Activated T-cell treated with anti-CD3 and anti-CD28 coated beads, Interleukin-2, amount 50 U/mL, for 24 hours (primary cell): ENCODE measurements around the gene MMP11.
A peak's percentile ranks its signal among the peaks of the same experiment; 100 is the strongest.

ENCODE experiments used
- DNase-seq: peaks from one replicate; pipeline ENCODE4 v3.0.0-alpha.2; 2020
- H3K27ac Mint-ChIP-seq: 2 replicates; pipeline ENCODE4 v1.8.0; 2020; ENCODE audit warnings: mild to moderate bottlenecking, mixed read lengths
- H3K27me3 Mint-ChIP-seq: 2 replicates; pipeline ENCODE4 v1.8.0; 2020; ENCODE audit warnings: mixed read lengths
- H3K36me3 Mint-ChIP-seq: 2 replicates; pipeline ENCODE4 v1.8.0; 2020; ENCODE audit warnings: low read depth, mixed read lengths
- H3K4me1 Mint-ChIP-seq: 2 replicates; pipeline ENCODE4 v1.8.0; 2020; ENCODE audit warnings: low read depth, mixed read lengths
- H3K4me3 Mint-ChIP-seq: 2 replicates; pipeline ENCODE4 v1.8.0; 2020; ENCODE audit warnings: mild to moderate bottlenecking, moderate library complexity, mixed read lengths
- H3K9me3 Mint-ChIP-seq: 2 replicates; pipeline ENCODE4 v1.8.0; 2020; ENCODE audit warnings: mixed read lengths

The MMP11 gene

DNA sequence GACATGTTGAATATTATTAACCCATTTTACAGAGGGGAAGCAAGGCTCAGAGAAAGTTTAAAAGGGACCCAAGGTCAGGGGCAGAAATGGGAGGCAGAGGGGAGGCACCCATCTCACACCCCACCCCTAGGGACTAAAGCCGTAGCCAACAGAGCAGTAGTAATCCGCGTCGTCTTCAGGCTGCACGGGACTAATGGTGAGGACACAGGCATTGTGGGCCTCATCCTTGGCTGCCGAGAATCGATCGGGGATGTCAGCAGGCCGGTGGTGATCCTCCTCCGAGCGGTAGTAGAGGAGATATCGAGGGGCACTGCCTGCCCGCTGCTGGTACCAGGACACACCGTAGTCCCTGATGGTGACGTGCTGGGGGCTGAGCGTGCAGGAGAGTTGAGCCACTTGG lies 19.9 kb upstream of the MMP11 start:
- H3K4me3 Mint-ChIP-seq = no peak overlapping the region
- peaks cover 19% of the 10 kb centered on the region for H3K4me1 Mint-ChIP-seq

DNA sequence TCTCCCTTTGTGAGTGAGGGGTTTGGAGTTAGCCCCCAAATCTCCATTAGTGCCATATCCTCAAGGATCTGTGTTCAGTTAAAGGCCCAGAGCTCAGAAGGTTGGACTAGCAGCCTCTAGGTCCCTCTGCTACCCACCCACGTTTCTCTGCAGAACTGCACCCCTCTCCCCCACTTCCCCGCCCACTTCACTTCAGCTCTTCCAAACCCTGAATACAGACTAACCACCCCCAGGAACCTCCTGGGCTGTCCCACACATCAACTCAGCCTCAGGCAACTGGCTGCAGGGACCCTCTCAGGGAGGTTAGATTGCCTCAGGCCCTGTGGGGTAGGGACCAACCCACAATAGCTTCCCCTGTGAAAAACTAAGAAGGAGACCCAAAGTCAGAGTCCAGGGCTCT lies 19.3 kb upstream of the MMP11 start:
- no peak overlapping the region for H3K4me3 Mint-ChIP-seq

More for the DNA sequence above, 19.9 kb upstream of the MMP11 start:
- no peaks in the 10 kb centered on the region for H3K27me3 Mint-ChIP-seq
- no peak overlapping the region for H3K27ac Mint-ChIP-seq
- no peak for DNase-seq
- H3K9me3 Mint-ChIP-seq = no peaks in the 10 kb centered on the region
- peaks cover 4% of the 10 kb centered on the region for H3K36me3 Mint-ChIP-seq

DNA sequence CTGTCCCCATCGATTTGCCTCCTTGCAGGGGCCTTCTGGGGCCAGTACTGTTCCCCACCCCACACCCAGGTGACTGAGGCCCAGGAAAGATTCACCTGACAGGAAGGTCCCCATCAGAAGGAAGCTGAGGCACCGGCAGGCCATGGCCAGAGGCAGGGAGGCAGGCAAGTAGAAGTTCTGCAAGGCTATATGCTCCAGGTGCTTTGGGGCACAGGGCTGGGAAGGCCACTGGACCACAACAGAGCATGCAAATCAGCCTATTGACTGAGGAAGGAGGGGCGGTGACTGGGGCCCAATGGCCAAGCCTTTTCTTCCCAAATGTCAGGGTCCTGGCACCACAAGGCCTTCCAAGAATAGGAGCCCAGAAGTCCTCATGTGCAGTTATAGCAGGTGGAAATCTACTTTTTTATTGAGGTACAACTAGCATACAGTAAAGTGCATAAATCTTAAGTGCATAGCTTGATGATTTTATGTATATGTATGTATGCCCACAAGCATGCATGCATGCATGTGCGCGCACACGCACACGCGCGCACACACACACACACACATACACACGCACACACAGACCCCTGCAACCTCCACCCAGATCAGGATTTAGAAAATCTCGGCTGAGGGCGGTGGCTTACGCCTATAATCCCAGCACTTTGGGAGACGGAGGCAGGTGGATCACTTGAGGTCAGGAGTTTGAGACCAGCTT lies 18.3 kb upstream of the MMP11 start, which contains the start of gene VPREB3:
VPREB3 (minus strand) TSS at position 206 of the 700 bp plus-strand sequence; CDS start at position 144, 62 bp downstream.
- no peak for DNase-seq
- H3K4me3 Mint-ChIP-seq = no peak within 1 kb of the TSS
- no peak within 1 kb of the TSS for H3K27ac Mint-ChIP-seq
- no peaks in the 10 kb centered on the region for H3K27me3 Mint-ChIP-seq
- peaks cover 4% of the 10 kb centered on the region for H3K36me3 Mint-ChIP-seq
- no peaks in the 10 kb centered on the region for H3K9me3 Mint-ChIP-seq
- peaks cover 19% of the 10 kb centered on the region for H3K4me1 Mint-ChIP-seq

More for the DNA sequence above, 19.3 kb upstream of the MMP11 start:
- Mint-ChIP-seq H3K27ac (no peak overlapping the region), H3K4me1 (peaks cover 19% of the 10 kb centered on the region), H3K9me3 (no peaks in the 10 kb centered on the region), H3K27me3 (no peaks in the 10 kb centered on the region), H3K36me3 (peaks cover 4% of the 10 kb centered on the region)
- DNase-seq = no peak

DNA sequence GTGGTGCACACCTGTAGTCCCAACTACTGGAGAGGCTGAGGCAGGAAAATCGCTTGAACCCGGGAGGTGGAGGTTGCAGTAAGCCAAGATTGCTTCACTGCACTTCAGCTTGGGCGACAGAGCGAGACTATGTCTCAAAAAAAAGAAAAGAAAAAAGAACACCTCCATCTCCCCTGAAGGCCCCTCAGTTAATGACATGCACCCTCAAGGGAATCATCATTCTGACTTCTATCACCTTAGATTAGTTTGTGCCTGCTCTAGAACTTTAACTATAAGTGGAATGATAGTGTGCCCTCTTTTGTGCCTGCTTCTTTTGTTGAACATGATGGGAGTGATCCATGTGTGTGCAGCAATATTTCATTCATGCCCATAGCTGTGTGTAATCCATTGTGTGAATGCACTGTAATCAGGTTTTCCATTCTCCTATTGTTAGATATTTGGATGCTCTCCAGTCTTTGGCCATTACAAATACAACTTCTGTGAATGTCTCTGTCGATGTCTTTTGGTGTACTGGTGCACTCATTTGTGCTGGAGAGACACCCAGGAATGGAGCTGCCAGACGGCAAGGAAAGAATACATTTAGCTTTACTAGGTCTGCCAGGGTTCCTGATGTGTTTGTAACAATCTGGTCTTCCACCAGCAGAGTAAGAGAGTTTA lies 17.5 kb upstream of the MMP11 start:
- no peaks in the 10 kb centered on the region for H3K27me3 Mint-ChIP-seq
- no peaks in the 10 kb centered on the region for H3K9me3 Mint-ChIP-seq
- H3K4me3 Mint-ChIP-seq = no peak overlapping the region
- H3K36me3 Mint-ChIP-seq = peaks cover 4% of the 10 kb centered on the region
- peaks cover 14% of the 10 kb centered on the region for H3K4me1 Mint-ChIP-seq
- no peak overlapping the region for H3K27ac Mint-ChIP-seq
- DNase-seq = no peak

DNA sequence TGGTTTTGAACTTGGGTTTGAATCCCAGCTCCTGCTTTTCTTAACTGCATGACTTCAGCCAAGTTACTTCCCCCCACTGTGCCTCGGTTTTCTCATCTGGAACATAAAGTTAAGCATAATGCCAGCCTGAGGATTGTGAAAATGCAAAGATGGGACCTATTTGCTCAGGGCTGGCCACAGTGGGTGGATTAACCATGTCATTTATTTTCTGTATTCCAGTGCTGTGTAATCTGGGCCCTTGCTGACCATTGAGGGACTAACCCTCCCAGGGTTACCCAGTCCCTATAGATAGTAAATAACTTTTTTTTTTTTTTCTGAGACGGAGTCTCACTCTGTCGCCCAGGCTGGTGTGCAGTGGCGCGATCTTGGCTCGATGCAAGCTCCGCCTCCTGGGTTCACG lies 16.9 kb upstream of the MMP11 start:
- no peak for DNase-seq
- H3K27ac Mint-ChIP-seq = no peak overlapping the region
- peaks cover 8% of the 10 kb centered on the region for H3K4me1 Mint-ChIP-seq
- H3K27me3 Mint-ChIP-seq = no peaks in the 10 kb centered on the region
- no peak overlapping the region for H3K4me3 Mint-ChIP-seq
- H3K9me3 Mint-ChIP-seq = no peaks in the 10 kb centered on the region
- no peaks in the 10 kb centered on the region for H3K36me3 Mint-ChIP-seq

GRCh38 chr22:23756891-23757290 lies 15.8 kb upstream of the MMP11 start:
- no peaks in the 10 kb centered on the region for H3K9me3 Mint-ChIP-seq
- peaks cover 4% of the 10 kb centered on the region for H3K4me1 Mint-ChIP-seq
- no peak overlapping the region for H3K4me3 Mint-ChIP-seq
- H3K36me3 Mint-ChIP-seq = no peaks in the 10 kb centered on the region
- no peak overlapping the region for H3K27ac Mint-ChIP-seq
- no peak for DNase-seq
- H3K27me3 Mint-ChIP-seq = no peaks in the 10 kb centered on the region

- no peaks in the 10 kb centered on the region for H3K27me3 Mint-ChIP-seq
- H3K4me1 Mint-ChIP-seq = peaks cover 22% of the 10 kb centered on the region
- no peak overlapping the region for H3K27ac Mint-ChIP-seq
- no peak overlapping the region for H3K4me3 Mint-ChIP-seq
- no peaks in the 10 kb centered on the region for H3K9me3 Mint-ChIP-seq
- peaks cover 11% of the 10 kb centered on the region for H3K36me3 Mint-ChIP-seq
- DNase-seq = no peak
Measured at GRCh38 chr22:23759566-23759965, 13.1 kb upstream of the MMP11 start.

DNA sequence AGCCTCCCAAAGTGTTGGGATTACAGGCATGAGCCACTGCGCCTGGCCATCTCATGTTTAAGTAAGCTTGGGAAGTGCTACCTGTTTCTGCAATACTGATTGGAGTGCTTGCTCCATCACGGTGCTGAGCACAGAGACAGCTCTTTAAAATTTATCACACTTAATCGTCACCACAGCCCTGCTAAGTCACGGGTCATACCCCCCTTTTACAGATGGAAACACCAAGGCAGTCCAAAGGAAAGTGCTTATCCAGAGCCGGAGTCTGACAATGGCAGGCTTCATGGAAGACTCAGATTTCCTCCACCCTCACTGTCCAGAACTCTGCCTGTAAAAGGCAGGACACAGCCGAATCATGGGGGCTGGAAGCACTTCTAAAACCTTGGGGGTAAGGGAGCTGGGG lies 12.6 kb upstream of the MMP11 start:
- no peak for DNase-seq
- no peaks in the 10 kb centered on the region for H3K27me3 Mint-ChIP-seq
- H3K9me3 Mint-ChIP-seq = no peaks in the 10 kb centered on the region
- peaks cover 27% of the 10 kb centered on the region for H3K4me1 Mint-ChIP-seq
- H3K27ac Mint-ChIP-seq = no peak overlapping the region
- H3K4me3 Mint-ChIP-seq = no peak overlapping the region
- H3K36me3 Mint-ChIP-seq = peaks cover 16% of the 10 kb centered on the region

DNA sequence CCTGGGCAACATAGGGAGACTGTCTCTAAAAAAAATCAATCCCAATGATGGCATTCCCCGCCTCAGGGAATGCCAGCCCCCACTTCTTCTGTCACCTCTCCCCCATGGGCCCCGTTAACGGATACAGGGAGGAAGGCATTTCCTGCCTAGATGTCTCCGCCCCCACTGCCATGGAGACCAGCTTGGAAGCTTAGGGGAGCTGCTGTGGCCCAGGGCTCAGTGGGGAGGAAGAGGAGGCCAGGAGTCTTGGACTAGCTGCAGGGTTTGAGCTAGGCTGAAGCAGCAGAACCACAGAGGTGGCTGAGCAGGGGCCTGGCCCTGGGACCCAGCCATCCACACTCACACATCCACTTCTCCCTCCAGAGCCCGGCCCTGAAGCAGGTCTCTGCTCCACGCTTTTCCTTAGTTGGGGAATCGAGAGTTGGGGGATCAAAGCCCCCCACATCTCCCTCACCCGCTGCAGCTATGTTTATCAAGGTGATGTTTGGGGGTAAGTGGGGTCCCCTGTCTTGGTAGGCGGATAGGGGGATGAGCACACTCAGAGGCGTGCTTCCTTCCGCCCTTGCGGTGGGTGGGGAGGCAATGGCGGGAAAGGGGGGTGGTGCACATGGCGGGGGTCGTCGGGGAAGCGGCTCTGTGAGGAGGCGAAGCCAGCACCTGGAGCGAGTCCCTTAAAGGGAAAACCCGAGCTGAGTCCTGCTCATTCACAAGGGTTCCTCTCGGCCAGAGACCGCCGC lies 9.6 kb upstream of the MMP11 start, which contains the start of gene C22orf15:
C22orf15 (plus strand) TSS at position 149 of the 737 bp plus-strand sequence; CDS start at position 466, 317 bp downstream.
- peak; percentile 51 for DNase-seq
- peaks cover 41% of the 10 kb centered on the region for H3K4me1 Mint-ChIP-seq
- H3K4me3 Mint-ChIP-seq = peak within 1 kb of the TSS; percentile 68
- H3K36me3 Mint-ChIP-seq = peaks cover 33% of the 10 kb centered on the region
- H3K27ac Mint-ChIP-seq = peak within 1 kb of the TSS; percentile 81
- H3K27me3 Mint-ChIP-seq = no peaks in the 10 kb centered on the region
- H3K9me3 Mint-ChIP-seq = no peaks in the 10 kb centered on the region

- DNase-seq = peak; percentile 78
- Mint-ChIP-seq H3K27ac (peak overlapping the region; percentile 81), H3K9me3 (no peaks in the 10 kb centered on the region), H3K36me3 (peaks cover 33% of the 10 kb centered on the region), H3K27me3 (no peaks in the 10 kb centered on the region), H3K4me1 (peaks cover 41% of the 10 kb centered on the region), H3K4me3 (peak overlapping the region; percentile 68)
Measured at GRCh38 chr22:23763579-23763945, 9.1 kb upstream of the MMP11 start.

GRCh38 chr22:23763954-23764353 lies 8.7 kb upstream of the MMP11 start:
- peak overlapping the region; percentile 81 for H3K27ac Mint-ChIP-seq
- H3K4me1 Mint-ChIP-seq = peaks cover 41% of the 10 kb centered on the region
- H3K4me3 Mint-ChIP-seq = peak overlapping the region; percentile 68
- no peaks in the 10 kb centered on the region for H3K27me3 Mint-ChIP-seq
- DNase-seq = no peak
- peaks cover 33% of the 10 kb centered on the region for H3K36me3 Mint-ChIP-seq
- H3K9me3 Mint-ChIP-seq = no peaks in the 10 kb centered on the region

GRCh38 chr22:23764899-23765881 lies 7.5 kb upstream of the MMP11 start:
- Mint-ChIP-seq H3K36me3 (peaks cover 33% of the 10 kb centered on the region), H3K27me3 (no peaks in the 10 kb centered on the region), H3K9me3 (no peaks in the 10 kb centered on the region), H3K4me3 (peak overlapping the region; percentile 61), H3K27ac (peak overlapping the region; percentile 79), H3K4me1 (peaks cover 45% of the 10 kb centered on the region)
- no peak for DNase-seq

GRCh38 chr22:23767303-23767672 lies 5.4 kb upstream of the MMP11 start:
- Mint-ChIP-seq H3K27ac (peak overlapping the region; percentile 88), H3K36me3 (peaks cover 33% of the 10 kb centered on the region), H3K27me3 (no peaks in the 10 kb centered on the region), H3K9me3 (no peaks in the 10 kb centered on the region), H3K4me1 (peaks cover 54% of the 10 kb centered on the region), H3K4me3 (peak overlapping the region; percentile 85)
- DNase-seq = no peak
